ENCODE data around the gene EXD2.
"Not testable (repeated sequence)": the region's sequence is repeated elsewhere in the genome, so short reads cannot be mapped to it uniquely, and the experiment has no call there.

EXD2 gene

GRCh38 chr14:69152902-69153151 is 38.5 kb upstream of the EXD2 start, which contains the start of gene DCAF5:
DCAF5 (minus strand) TSS chr14:69153119; CDS start chr14:69152978, 141 bp downstream.
- Histone ChIP-seq H3K4me3 (ENCODE audit: control insufficient read depth in 1 of 7, extremely low read depth in 1 of 7, insufficient read depth in 4 of 7, low read depth in 2 of 7, low read length in 6 of 7) (peak within 1 kb of the TSS; percentile 85 to 99 (median 91)), H3K27ac (ENCODE audit: insufficient read depth in 1 of 2, low read depth in 1 of 2, low read length in 2 of 2, poor library complexity in 1 of 2, severe bottlenecking in 2 of 2) (peak within 1 kb of the TSS; percentile 64 to 91), H3K36me3 (ENCODE audit: control insufficient read depth in 4 of 4, insufficient read depth in 4 of 4, low read length in 3 of 4) (peaks cover 2 to 12% (median 6%) of the 10 kb centered on the region in 4 experiments), H3K4me1 (ENCODE audit: control extremely low read depth in 1 of 4, control insufficient read depth in 4 of 4, insufficient read depth in 4 of 4, low read length in 3 of 4) (peaks cover 8 to 29% (median 26%) of the 10 kb centered on the region in 4 experiments), H3K9me3 (ENCODE audit: control extremely low read depth in 1 of 5, control insufficient read depth in 4 of 5, insufficient read depth in 2 of 5, low read depth in 1 of 5, low read length in 4 of 5) (no peaks in the 10 kb centered on the region), H3K27me3 (replicated peaks in 2 of 5; ENCODE audit: control insufficient read depth in 4 of 5, insufficient read depth in 5 of 5, low read length in 4 of 5) (peaks cover 0 to 3% (median 0%) of the 10 kb centered on the region in 5 experiments)
- DNase-seq: no peak
- ChIA-PET POLR2A (interaction anchor here (0.8 kb wide), 1 partner anchor 42 kb away, joined by 3 read pairs; no protein-coding TSS in a partner anchor), CTCF (interaction anchor here (1.0 kb wide), 1 partner anchor 31 kb away, joined by 4 read pairs; no protein-coding TSS in a partner anchor)
- 0% methylated on average over 21 of the region's 26 CpGs for WGBS (ENCODE audit: insufficient coverage)

- Histone ChIP-seq H3K27ac (ENCODE audit: insufficient read depth in 1 of 2, low read depth in 1 of 2, low read length in 2 of 2, poor library complexity in 1 of 2, severe bottlenecking in 2 of 2) (no peak overlapping the region), H3K36me3 (ENCODE audit: control insufficient read depth in 4 of 4, insufficient read depth in 4 of 4, low read length in 3 of 4) (peaks cover 2 to 9% (median 5%) of the 10 kb centered on the region in 4 experiments), H3K9me3 (ENCODE audit: control extremely low read depth in 1 of 5, control insufficient read depth in 4 of 5, insufficient read depth in 2 of 5, low read depth in 1 of 5, low read length in 4 of 5) (no peaks in the 10 kb centered on the region), H3K4me3 (ENCODE audit: control insufficient read depth in 1 of 7, extremely low read depth in 1 of 7, insufficient read depth in 4 of 7, low read depth in 2 of 7, low read length in 6 of 7) (peak overlapping the region; percentile 85 to 99 (median 91)), H3K4me1 (ENCODE audit: control extremely low read depth in 1 of 4, control insufficient read depth in 4 of 4, insufficient read depth in 4 of 4, low read length in 3 of 4) (peaks cover 8 to 29% (median 26%) of the 10 kb centered on the region in 4 experiments), H3K27me3 (replicated peaks in 2 of 5; ENCODE audit: control insufficient read depth in 4 of 5, insufficient read depth in 5 of 5, low read length in 4 of 5) (peaks cover 0 to 3% (median 0%) of the 10 kb centered on the region in 5 experiments)
- ChIA-PET POLR2A (interaction anchor here (0.8 kb wide), 1 partner anchor 41 kb away, joined by 3 read pairs; no protein-coding TSS in a partner anchor), CTCF (interaction anchor here (1.0 kb wide), 1 partner anchor 31 kb away, joined by 4 read pairs; no protein-coding TSS in a partner anchor)
- WGBS (ENCODE audit: insufficient coverage): 0% methylated on average over 57 of the region's 72 CpGs
- peak; percentile 92 to 97 (median 96) for DNase-seq
Measured at GRCh38 chr14:69153152-69153872, 38.0 kb upstream of the EXD2 start.

DNA sequence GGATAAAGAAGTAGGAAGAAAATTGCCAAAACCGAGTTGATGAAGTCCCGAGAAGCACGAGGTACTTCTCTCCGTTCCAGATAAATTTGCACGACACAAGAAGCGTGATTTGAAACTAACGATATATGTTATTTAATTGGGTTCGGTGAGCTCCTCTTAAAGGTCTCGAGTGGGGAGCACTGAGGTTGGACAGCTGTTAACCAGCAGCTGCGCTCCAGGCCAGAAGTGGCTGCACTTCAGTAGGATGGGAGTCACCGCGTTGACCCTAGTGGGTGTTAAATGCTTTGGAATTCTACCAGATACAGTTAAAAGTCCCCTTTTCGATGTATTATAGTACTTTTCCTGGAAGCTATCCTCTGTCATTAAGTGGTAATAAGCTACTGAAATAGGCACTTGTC is 37.4 kb upstream of the EXD2 start:
- H3K4me1 ChIP-seq (ENCODE audit: control extremely low read depth in 1 of 4, control insufficient read depth in 4 of 4, insufficient read depth in 4 of 4, low read length in 3 of 4): peaks cover 8 to 29% (median 26%) of the 10 kb centered on the region in 4 experiments
- peak overlapping the region in 6 of 7 experiments; percentile 85 to 99 (median 90) for H3K4me3 ChIP-seq (ENCODE audit: control insufficient read depth in 1 of 7, extremely low read depth in 1 of 7, insufficient read depth in 4 of 7, low read depth in 2 of 7, low read length in 6 of 7)
- no peaks in the 10 kb centered on the region for H3K9me3 ChIP-seq (ENCODE audit: control extremely low read depth in 1 of 5, control insufficient read depth in 4 of 5, insufficient read depth in 2 of 5, low read depth in 1 of 5, low read length in 4 of 5)
- ChIA-PET CTCF (no interaction called here), POLR2A (no interaction called here)
- peaks cover 0 to 3% (median 0%) of the 10 kb centered on the region in 5 experiments for H3K27me3 ChIP-seq (replicated peaks in 2 of 5; ENCODE audit: control insufficient read depth in 4 of 5, insufficient read depth in 5 of 5, low read length in 4 of 5)
- H3K36me3 ChIP-seq (ENCODE audit: control insufficient read depth in 4 of 4, insufficient read depth in 4 of 4, low read length in 3 of 4): peaks cover 2 to 5% (median 3%) of the 10 kb centered on the region in 4 experiments
- H3K27ac ChIP-seq (ENCODE audit: insufficient read depth in 1 of 2, low read depth in 1 of 2, low read length in 2 of 2, poor library complexity in 1 of 2, severe bottlenecking in 2 of 2): no peak overlapping the region
- WGBS (ENCODE audit: insufficient coverage): 1% methylated on average over 9 of the region's 13 CpGs
- peak; percentile 9 to 60 (median 43) for DNase-seq

- ChIA-PET CTCF (no interaction called here), POLR2A (no interaction called here)
- no peaks in the 10 kb centered on the region for H3K36me3 ChIP-seq (ENCODE audit: control insufficient read depth in 4 of 4, insufficient read depth in 4 of 4, low read length in 3 of 4)
- peaks cover 0 to 3% (median 0%) of the 10 kb centered on the region in 5 experiments for H3K27me3 ChIP-seq (replicated peaks in 2 of 5; ENCODE audit: control insufficient read depth in 4 of 5, insufficient read depth in 5 of 5, low read length in 4 of 5)
- no peaks in the 10 kb centered on the region for H3K9me3 ChIP-seq (ENCODE audit: control extremely low read depth in 1 of 5, control insufficient read depth in 4 of 5, insufficient read depth in 2 of 5, low read depth in 1 of 5, low read length in 4 of 5)
- DNase-seq: peak in 2 of 3 donors; percentile 17 to 38
- WGBS (ENCODE audit: insufficient coverage): 83% methylated on average over 2 of the region's 4 CpGs
- peaks cover 8 to 26% (median 24%) of the 10 kb centered on the region in 4 experiments for H3K4me1 ChIP-seq (ENCODE audit: control extremely low read depth in 1 of 4, control insufficient read depth in 4 of 4, insufficient read depth in 4 of 4, low read length in 3 of 4)
- no peak overlapping the region for H3K27ac ChIP-seq (ENCODE audit: insufficient read depth in 1 of 2, low read depth in 1 of 2, low read length in 2 of 2, poor library complexity in 1 of 2, severe bottlenecking in 2 of 2)
- no peak overlapping the region for H3K4me3 ChIP-seq (ENCODE audit: control insufficient read depth in 1 of 7, extremely low read depth in 1 of 7, insufficient read depth in 4 of 7, low read depth in 2 of 7, low read length in 6 of 7)
Measured at GRCh38 chr14:69154779-69155178, 36.5 kb upstream of the EXD2 start.

DNA sequence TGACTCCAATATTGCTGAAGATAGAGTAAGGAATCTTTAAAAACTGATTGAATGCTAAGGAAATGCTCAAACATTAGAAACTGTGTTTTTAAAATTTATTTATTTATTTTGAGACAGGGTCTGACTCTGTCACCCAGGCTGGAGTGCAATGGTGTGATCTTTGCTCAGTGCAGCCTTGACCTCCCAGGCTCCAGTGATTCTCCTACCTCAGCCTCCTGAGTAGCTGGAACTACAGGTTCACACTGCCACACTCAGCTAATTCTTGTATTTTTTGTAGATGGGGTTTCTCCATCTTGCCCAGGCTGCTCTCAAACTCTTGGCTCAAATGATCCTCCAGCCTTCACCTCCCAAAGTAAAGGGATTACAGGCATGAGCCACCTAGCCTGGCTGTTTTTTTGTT is 35.1 kb upstream of the EXD2 start:
- no peak for DNase-seq
- Histone ChIP-seq H3K4me1 (ENCODE audit: control extremely low read depth in 1 of 4, control insufficient read depth in 4 of 4, insufficient read depth in 4 of 4, low read length in 3 of 4) (peaks cover 0 to 12% (median 11%) of the 10 kb centered on the region in 4 experiments), H3K9me3 (ENCODE audit: control extremely low read depth in 1 of 5, control insufficient read depth in 4 of 5, insufficient read depth in 2 of 5, low read depth in 1 of 5, low read length in 4 of 5) (no peaks in the 10 kb centered on the region), H3K4me3 (ENCODE audit: control insufficient read depth in 1 of 7, extremely low read depth in 1 of 7, insufficient read depth in 4 of 7, low read depth in 2 of 7, low read length in 6 of 7) (no peak overlapping the region), H3K36me3 (ENCODE audit: control insufficient read depth in 4 of 4, insufficient read depth in 4 of 4, low read length in 3 of 4) (no peaks in the 10 kb centered on the region), H3K27ac (ENCODE audit: insufficient read depth in 1 of 2, low read depth in 1 of 2, low read length in 2 of 2, poor library complexity in 1 of 2, severe bottlenecking in 2 of 2) (no peak overlapping the region), H3K27me3 (replicated peaks in 2 of 5; ENCODE audit: control insufficient read depth in 4 of 5, insufficient read depth in 5 of 5, low read length in 4 of 5) (peaks cover 0 to 3% (median 0%) of the 10 kb centered on the region in 5 experiments)
- CTCF ChIA-PET: interaction anchor here (1.5 kb wide), 1 partner anchor 31 kb away, joined by 3 read pairs; no protein-coding TSS in a partner anchor
- POLR2A ChIA-PET: interaction anchor here (0.7 kb wide), 1 partner anchor 52 kb away, joined by 3 read pairs; no protein-coding TSS in a partner anchor

GRCh38 chr14:69161590-69161989 is 29.7 kb upstream of the EXD2 start:
- Histone ChIP-seq H3K36me3 (ENCODE audit: control insufficient read depth in 4 of 4, insufficient read depth in 4 of 4, low read length in 3 of 4) (no peaks in the 10 kb centered on the region), H3K27me3 (replicated peaks in 2 of 5; ENCODE audit: control insufficient read depth in 4 of 5, insufficient read depth in 5 of 5, low read length in 4 of 5) (no peaks in the 10 kb centered on the region), H3K4me3 (ENCODE audit: control insufficient read depth in 1 of 7, extremely low read depth in 1 of 7, insufficient read depth in 4 of 7, low read depth in 2 of 7, low read length in 6 of 7) (no peak overlapping the region), H3K9me3 (ENCODE audit: control extremely low read depth in 1 of 5, control insufficient read depth in 4 of 5, insufficient read depth in 2 of 5, low read depth in 1 of 5, low read length in 4 of 5) (peaks cover 0 to 13% (median 2%) of the 10 kb centered on the region in 5 experiments), H3K4me1 (ENCODE audit: control extremely low read depth in 1 of 4, control insufficient read depth in 4 of 4, insufficient read depth in 4 of 4, low read length in 3 of 4) (no peaks in the 10 kb centered on the region), H3K27ac (ENCODE audit: insufficient read depth in 1 of 2, low read depth in 1 of 2, low read length in 2 of 2, poor library complexity in 1 of 2, severe bottlenecking in 2 of 2) (no peak overlapping the region)
- CTCF ChIA-PET: no interaction called here
- DNase-seq: no peak
- WGBS (ENCODE audit: insufficient coverage): no CpG with 5 or more reads among the region's 1 CpG
- POLR2A ChIA-PET: no interaction called here

DNA sequence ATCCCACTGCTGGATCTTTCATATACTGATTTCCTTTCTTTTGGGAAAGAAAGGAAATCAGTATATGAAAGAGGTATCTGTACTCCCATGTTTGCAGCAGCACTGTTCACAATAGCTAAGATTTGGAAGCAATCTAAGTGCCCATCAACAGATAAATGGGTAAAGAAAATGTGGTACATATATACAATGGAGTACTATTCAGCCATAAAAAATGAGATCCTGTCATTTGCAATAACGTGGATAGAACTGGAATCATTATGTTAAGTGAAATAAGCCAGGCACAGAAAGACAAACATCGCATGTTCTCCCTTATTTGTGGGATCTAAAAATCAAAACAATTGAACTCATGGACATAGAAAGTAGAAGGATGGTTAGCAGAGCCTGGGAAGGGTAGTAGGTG is 25.5 kb upstream of the EXD2 start:
- H3K4me3 ChIP-seq (ENCODE audit: control insufficient read depth in 1 of 7, extremely low read depth in 1 of 7, insufficient read depth in 4 of 7, low read depth in 2 of 7, low read length in 6 of 7); H3K4me1 ChIP-seq (ENCODE audit: control extremely low read depth in 1 of 4, control insufficient read depth in 4 of 4, insufficient read depth in 4 of 4, low read length in 3 of 4); H3K27ac ChIP-seq (ENCODE audit: insufficient read depth in 1 of 2, low read depth in 1 of 2, low read length in 2 of 2, poor library complexity in 1 of 2, severe bottlenecking in 2 of 2); POLR2A ChIA-PET; H3K36me3 ChIP-seq (ENCODE audit: control insufficient read depth in 4 of 4, insufficient read depth in 4 of 4, low read length in 3 of 4); H3K27me3 ChIP-seq (replicated peaks in 2 of 5; ENCODE audit: control insufficient read depth in 4 of 5, insufficient read depth in 5 of 5, low read length in 4 of 5); DNase-seq: not testable (repeated sequence)
- H3K9me3 ChIP-seq (ENCODE audit: control extremely low read depth in 1 of 5, control insufficient read depth in 4 of 5, insufficient read depth in 2 of 5, low read depth in 1 of 5, low read length in 4 of 5): peaks cover 0 to 13% (median 2%) of the 10 kb centered on the region in 5 experiments
- WGBS (ENCODE audit: insufficient coverage): 90% methylated on average over 2 of the region's 2 CpGs
- CTCF ChIA-PET: interaction anchor here (0.8 kb wide), 1 partner anchor 21 kb away, joined by 3 read pairs; no protein-coding TSS in a partner anchor

Measured in common myeloid progenitor, CD34-positive (primary cell).